ENCODE results near the gene LMF1.
"Not testable (repeated sequence)": the region's sequence is repeated elsewhere in the genome, so short reads cannot be mapped to it uniquely, and the experiment has no call there.

The LMF1 gene

DNA sequence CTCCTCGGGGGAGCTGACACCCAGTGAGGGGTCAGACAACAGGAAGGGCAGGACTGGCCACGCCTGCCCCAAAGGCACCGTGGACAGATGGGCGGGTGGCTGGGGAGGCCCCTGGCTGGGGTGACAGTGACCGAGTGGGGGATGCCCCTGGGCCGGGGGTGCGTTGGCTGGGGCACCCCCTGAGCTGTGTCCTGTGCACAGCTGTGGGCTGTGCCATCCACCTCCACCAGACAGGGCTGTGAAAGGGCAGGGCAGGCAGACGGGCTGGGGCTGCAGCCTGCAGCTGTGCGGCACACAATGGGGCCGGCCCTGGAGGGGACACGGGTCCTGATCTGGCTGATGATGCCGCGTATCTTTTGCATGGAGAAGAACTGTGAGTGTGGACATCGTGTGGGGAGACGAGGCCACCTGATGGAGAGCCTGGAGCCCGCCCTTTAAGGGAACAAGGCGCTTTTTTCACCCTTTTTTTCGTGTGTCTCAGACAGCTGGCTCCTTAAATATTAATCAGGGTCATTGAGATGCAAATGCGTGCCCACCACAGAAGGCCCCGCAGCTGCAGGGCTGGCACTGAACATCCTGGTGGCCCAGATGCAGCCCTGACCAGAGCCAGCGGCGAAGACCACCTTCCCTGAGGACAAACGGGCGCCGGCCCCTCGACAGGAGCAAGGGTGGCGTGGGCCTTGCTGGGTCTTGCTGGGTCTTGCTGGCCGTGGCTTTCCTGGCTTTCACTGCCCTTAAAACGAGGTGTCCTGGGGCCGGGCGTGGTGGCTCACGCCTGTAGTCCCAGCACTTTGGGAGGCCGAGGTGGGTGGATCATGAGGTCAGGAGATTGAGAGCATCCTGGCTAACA, 127.8 kb downstream of the LMF1 start:
- peak; percentile 35 for DNase-seq

DNA sequence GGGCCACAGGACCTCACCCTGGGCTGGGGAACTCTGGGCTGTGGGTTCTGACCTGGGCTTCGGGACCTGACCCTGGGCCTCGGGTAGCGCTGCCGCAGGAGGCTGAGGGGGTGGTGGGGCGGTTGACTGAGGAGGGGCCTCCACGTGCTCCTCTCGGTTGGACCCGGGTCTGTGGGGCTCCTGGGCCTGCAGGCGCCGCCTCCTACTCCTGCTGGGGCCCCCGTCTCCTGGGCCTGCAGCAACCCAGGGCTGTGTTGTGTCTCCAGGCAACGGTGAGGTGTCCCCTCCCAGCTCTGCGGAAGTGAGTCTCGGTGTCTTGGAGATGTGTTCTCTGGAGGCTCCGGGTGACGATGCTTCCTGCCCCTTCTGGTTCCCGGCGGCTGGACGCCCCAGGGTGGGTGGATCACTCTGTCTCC, 128.7 kb downstream of the LMF1 start:
- DNase-seq = peak; percentile 69

DNA sequence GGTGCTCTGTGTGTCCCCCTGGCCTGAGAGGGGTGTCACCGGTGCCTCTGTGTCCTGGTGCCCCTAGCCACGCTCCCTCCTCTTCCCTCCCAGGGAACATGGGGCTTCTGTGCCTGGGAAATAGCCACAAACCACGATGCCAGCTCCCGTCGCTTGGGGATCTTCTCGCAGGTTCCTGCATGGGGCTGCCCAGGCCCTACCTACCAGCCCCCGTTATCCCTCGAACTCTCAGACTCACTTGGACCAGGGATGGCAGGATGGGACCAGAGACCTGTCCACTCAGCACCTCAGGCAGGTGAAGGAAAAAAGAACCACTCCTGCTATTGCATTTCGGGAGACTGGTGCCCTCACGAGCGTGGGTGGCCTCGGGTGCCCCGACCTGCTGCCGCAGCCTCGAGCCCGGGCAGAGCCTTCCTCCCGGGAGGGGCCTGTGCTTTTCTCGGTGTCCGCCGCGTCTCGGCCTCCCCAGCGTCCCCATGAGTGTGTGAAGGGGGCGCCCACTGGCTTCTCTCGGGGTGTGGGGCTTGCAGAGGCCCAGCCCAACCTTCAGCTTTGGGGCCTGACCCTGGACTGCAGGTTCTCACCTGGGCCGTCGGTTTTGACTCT, 129.2 kb downstream of the LMF1 start:
- no peak for DNase-seq

DNA sequence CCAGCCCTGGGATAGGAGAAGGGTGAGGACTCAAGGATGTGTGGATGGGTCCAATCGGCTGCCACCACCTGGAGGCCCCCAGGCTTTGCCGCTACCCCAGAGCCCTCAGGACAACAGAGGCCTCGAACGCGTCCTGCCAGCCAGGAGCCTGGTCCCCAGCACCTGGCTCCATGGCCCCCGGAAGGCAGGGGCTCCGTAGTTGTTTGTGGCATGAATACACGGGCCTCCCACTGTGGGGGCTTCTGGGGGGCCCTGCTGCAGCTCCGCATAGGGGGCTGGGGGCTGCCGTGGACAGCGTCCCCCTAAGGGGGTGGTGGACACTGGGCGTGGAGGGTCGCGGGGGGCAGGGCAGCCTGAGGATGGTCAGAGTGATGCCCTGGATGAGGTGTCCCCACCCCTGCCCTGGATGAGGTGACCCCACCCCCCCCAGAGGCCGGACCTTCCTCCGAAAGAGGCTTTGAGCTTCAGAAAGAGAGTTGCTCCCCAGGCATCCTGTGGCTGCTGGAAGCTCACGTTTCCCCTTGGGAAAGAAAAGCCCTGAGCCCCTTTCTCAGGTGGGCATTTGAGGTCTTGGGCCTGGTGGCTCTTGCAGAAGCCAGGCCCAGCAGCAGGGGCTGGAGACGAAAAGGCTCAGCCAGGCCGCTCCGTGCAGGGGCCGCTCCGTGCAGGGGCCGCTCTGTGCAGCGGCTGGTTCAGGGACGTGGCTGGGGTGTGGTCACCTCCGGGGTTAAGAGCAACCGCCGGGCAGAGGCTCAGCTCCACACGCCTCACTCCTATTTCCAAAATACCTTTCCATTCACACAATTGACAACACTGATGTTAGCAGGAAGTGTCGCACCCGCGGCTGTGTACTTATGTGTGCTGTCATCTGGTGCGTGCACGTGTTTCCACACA, 130.0 kb downstream of the LMF1 start:
- DNase-seq = no peak

DNA sequence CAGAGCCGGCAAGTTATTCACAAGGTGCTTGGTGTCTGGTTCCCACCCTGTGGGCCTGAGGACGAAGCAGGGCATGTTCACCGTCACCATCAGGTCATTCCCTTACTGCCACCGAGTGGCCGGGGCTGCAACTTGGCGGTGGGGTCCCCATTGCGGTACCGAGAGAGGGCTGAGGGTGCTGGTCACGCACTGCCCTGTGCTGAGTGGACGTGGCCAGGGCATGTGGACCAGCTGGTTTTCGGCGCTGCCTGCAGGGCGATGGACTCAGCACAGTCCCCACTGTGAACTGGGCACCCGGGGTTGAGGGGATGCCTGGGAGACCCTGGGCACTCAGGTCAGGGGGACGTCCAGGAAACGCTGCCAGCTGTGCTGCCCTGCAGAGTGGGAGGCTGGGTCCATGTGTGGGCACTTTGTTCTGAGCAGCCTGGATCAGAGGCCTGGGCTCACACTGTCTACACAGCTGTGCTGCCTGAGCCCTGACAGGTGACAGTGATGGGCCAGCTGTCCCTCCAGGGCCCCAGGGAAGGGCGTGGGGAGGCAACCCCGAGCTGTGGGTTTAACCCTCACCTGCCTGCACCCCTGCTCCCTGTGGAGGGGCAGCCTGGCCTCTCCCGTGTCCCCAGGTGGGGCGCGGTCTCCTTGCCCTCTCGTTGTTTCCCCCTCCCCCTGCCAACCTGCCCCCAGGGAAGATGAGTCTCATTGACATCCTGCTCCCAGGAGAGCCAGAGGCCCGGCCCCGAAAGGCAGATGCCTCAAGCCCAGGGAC, 131.0 kb downstream of the LMF1 start:
- peak; percentile 41 for DNase-seq

DNA sequence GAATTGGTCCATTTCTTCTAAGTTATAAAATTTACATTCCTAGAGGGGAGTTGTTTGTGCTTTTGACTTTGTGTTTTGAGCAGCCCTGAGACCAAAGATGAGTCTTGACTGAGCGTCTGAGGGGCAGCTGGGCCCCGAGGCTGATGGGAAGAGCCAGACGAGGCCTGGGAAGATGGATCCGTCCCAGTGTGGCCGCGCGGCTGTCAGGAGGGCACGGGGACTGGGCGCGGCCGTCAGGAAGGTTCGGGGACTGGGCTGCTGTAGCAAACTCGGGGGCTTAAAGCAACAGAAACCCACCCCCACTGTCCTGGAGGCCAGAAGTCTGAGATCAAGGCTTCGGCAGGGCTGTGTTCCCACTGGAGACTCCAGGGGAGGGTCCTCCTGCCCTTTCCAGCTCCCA, 132.0 kb downstream of the LMF1 start:
- no peak for DNase-seq

DNA sequence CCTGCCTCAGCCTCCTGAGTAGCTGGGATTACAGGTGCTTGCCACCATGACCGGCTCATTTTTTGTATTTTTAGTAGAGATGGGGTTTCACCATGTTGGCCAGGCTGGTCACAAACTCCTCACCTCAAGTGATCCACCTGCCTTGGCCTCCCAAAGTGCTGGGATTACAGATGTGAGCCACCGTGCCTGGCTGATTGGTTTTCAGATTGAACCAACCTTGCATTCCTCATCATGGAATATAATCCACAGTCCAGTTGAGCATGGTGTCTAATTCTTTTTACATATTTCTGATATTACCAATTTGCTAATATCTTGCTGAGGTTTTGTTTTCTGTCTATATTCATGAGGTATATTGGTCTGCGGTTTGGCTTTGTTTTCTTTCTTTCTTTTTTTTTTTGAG, 134.0 kb downstream of the LMF1 start:
- DNase-seq = not testable (repeated sequence)

DNA sequence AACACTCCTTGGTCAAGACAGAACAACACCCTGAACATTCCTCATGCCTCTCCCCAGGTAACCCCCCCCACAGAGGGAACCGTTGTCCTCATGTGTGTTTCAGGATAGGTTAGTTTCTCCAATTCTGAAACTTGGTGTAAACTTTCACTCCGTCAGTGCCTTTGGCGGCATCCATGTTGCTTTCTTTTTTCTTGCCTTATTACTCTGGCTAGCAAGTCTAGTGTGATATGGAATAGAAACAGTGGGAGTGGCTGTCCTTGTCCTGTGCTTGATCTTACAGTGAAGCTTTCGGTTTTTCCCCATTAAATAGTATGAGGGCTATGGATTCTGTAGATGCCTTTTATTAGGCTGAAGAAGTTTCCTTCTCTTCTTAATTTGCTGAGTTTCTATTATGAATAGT, 134.6 kb downstream of the LMF1 start:
- DNase-seq = no peak

DNA sequence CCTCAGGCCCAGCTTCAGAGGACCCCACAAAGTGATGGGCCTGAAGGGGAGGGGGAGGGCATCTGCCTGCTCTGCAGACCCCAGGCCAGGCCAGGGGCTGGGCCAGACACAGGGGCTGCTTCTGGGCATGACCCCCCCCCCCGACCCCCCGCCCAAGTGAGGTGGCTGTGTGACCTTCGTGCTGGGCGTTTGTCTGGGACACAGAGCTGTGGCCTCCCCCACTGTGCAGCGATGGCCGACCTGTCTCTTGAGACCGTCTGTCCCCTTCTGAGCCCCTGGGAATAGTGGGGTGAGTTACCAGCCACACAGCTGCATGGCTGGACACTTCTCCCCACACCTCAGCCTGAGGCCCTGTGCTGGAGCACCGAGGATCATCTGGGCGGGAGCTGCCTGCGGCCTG, 135.4 kb downstream of the LMF1 start:
- DNase-seq = no peak

DNA sequence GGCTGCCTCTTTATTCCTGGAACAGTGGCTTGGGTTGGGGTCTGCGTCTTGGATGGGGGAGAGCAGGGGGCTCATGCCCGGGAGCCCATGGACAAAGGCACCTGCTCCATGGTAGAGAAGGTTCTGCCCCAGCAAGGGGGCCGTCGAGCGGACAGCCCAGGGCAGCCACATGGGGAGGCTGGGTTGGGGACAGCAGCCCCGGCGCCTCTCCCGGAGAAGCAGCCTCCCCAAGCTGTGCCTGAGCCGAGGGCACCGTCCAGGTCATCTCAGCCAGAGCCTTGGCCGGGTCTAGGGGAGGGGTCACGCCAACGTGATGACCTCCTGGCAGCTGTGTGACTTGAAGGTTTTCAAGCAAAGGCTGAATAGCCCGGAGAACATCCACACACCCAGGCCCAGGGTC, 137.4 kb downstream of the LMF1 start:
- DNase-seq = no peak

DNA sequence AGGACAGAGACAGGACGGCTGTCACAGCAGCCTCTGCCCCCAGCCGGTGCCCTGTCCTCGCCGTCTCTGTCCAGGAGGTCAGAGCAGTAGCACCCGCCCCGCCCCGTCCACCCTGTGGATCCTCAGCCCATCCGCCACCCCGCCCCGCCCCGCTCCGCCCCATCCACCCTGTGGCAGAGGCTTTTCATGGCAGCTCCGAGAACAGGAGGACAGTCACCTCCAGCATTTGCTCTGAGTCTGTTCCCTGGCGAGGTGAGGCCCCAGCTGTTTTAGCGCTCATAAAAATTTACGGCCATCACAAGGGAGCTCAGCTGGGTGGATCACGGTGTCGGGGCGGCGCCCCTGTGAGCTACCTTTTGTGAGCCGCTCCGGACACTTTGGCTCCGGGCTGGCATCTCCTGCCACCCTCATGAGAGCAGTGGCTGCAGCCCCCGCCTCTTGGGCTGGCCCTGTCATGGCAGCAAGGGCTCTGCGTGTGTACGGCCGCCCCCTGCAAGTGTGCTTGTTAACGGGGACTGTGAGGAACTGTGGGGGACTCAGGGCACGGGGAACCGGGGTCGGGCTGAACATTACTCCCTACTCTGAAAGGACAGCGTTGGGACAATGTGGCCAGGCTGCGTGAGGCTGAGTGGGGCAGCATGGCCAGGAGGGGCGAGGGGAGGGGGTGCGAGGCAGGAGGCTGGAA, 138.0 kb downstream of the LMF1 start:
- DNase-seq = no peak

DNA sequence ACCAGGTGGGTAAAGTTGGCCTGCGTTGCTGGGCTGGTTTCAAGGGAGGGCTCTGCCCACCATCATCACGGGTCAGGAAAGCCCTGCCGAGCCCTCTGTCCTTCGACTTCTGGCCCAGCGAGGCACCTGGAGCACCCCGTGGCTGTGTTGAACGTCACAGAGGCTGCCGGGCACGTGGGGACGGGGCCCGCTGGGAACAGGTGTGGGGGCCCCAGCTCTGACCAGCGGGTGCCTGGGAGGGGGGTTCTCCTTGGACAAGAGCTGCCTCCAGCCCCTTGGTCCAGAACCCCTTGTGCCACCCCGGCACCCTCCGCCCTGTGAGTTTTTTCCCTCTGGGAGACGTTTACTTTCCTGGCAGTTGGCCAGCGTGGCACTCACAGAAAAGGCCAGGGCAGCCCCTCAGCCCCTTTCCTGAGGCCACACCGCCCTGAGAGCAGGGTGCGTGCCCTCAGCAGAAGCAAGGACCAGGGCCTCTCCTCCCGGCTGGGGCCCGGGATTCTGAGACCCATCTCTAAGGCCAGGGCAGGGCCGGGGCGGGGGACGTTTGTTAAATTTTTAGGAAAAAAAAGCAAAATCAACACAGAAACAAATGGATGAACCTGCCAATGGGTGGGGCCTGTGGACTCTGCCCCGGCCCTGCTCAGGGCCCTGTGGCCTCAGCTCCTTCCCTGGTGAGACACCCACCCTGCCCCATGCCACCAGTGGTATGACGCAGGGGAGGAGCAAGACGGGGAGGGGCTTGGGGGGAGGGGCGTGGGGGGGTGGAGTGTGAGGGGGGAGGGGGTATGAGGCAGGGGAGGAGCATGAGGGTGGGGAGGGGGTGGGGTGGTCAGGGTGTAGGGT, 139.0 kb downstream of the LMF1 start:
- no peak for DNase-seq

DNA sequence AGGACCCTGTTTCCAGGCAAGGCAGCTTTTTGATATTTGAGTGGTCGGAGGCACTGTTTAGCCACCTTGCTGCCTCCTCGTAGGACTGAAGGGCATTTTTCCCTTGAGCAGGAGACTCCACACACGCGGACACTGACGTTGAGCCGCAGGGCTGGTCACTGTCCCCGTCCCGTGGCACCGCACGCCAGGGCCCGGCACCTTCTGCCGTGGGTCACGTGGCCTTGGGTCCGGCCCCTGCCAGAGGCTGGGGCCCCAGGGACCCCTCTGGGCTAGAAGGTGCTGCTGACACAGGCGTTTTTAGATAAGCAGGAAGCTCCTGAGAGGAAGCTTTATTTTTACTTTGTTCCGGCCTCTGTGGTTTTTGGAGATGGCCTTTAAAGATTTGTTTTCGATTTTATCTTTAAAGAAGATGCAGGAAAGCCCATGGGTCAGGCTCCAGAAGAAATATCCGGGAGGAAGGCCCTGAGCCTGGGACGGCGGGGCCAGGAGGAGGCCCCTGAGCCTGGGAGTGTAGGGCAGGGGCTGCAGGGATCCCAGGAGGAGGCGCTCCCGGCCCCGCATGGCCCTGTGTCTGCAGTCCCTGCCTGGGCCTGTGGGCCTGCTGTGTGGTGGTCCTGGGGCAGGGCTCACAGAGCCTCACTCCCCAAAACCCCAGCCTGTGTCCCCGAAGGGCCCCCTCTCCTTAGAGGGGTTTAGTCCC, 139.8 kb downstream of the LMF1 start:
- DNase-seq = no peak

DNA sequence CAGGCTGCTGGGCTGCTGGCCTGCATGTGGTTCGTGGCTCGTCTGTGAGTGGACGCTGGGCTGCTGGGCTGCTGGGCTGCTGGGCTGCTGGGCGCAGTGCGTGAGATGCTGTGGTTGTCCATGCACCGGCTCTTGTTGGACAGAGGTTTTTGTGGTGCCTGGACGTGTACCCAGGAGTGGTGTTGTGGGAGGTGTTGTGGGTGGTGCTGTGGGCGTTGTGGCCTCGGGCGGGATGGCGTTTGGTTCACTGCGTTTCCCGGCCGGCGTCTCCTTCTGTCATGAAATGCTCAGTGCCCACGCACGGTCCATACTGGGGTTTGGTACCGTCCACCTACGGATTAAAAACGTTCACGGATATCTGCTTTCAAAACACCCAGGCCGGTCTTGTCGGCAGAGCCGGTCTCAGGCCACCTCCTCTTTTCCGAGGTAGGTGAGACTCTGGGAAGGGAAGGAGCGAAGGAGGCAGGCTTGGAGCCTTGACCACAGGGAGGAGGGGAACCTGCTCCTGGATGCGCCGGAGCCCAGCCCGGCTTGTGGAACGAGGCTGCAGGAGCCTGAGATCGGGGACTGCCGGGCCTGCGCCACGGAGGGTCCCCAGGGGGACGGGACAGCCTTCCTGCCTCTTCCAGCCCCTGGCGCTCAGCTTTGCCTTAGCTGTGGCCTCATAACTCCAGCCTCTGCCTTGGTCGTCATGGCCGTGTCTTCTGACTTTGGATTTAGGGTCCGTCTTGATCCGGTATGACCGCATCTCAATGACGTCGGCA, 140.5 kb downstream of the LMF1 start:
- no peak for DNase-seq

DNA sequence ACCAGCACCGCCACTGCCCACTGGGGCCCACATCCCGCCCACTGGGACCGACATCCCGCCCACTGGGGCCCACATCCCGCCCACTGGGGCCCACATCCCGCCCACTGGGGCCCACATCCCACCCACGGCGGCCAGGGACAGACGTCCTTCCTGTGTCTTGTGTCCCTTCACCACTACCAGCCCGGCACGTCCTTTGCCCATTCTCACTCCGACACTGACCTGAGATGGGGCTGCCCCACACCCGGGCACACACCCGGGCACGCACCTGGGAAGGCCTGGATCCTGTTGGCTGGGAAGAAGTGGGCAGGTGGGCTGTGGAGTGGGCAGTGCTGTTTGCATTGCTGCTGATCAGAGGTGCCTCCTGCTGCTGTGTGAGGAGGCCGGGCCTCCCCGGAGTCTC, 141.9 kb downstream of the LMF1 start:
- DNase-seq = no peak

DNA sequence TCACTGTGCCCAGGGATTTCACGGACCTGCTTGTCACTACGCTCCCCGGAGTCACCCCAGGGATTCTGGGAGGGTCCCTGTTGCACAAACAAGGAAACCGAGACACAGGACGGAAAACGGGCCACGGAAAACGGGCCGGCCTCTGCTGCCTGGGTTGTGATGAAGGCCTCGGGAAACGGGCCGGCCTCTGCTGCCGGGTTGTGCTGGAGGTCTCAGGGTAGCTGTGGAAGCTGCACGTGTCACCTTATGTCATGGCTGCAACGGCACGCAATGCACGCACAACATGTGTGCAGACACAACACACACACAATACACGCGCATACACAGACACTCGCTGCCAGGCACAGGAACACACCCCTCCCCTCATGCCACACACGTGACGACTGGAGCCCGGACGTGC, 143.3 kb downstream of the LMF1 start:
- no peak for DNase-seq

DNA sequence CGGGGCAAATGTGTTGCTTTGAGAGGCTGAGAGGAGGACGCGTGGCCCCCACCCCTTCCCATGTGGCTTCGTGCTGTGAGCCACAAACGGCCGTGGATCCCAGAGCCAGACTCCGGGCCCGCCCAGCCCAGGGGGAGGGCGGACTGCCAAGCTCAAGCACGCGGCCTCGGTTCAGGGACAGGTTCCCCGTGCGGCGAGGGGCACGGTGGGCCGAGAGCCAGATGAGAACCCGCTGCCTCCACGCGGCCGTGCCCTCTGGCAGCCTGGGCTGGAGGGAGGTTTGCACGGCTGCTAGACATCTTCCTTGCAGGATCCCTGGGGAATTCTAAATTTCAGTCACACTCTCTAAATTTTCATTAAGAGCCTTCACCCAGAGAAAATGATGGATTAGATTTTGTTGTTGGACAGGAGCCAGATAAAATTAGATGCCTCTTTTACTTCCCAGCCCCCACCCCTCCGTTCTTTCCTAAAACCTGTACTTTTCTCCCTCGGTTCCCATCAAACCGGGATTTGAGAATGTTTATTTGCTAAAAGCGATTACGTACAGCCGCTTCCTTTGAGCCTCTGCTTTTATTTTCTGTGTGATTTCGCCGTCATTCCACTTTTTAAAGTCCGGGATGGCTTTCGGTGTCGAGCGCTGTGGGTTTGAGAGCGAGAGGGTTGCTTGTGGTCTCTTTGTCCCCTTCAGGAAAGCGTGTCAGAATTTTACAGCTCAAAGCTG, 145.3 kb downstream of the LMF1 start:
- peak; percentile 61 for DNase-seq

DNA sequence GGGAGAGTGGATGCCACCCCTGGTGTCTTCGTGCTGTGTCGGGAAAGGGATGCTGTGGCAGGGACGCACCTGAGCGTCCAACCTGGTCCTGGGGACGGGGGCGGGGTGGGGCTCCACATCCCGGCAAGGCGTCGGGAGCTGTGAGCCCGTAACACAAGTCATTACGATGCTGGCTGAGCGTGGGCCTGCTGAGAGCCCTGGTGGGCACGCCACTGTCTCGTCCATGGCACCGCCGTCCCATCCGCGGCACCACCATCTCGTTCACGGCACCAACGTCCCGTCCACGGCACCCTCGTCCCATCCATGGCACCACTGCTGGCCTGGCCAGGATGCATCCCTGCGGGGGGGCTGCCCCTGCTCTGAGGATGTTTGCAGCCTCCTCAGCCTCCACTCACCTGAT, 146.2 kb downstream of the LMF1 start:
- no peak for DNase-seq

DNA sequence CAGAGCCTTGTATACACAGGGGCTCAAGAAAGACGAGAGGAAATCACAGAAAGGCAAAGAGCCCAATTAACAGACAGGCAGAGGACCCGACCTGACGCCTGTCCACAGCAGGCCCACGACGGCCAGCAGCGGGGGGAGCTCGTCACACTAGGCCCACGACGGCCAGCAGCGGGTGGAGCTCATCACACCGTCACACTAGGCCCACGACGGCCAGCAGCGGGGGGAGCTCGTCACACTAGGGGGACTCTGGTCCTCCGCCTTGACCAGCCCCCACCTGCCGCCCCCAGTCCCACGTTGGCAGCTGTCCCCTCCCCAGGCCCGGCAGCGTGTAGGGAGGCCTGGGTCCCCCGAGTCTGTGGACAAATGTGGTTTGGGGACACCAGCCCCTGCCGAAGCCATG, 146.6 kb downstream of the LMF1 start:
- DNase-seq = no peak
